ENCODE data around the gene SCN1A. TPM values are rescaled to one million over a fixed set of nuclear protein-coding genes. Genes with fewer than 3 reads are reported as not detected.

SCN1A gene
- total and polyA plus RNA-seq, 2 of the 13 experiments (the other 11 are each of a cell fraction or from before 2014, with no cell fraction given) = 19.9 to 39.4 TPM

GRCh38 chr2:165953655-165954606, 173.9 kb downstream of the SCN1A start, which contains the start of gene TTC21B (continued):
- no peak; the same call in 1 of the 2 replicates for TF ChIP-seq NFAT5 (CRISPR knock-in tag; IDR thresholded peaks at IDR 0.05)
- peak; percentile 91 for TF ChIP-seq ZNF772 (CRISPR knock-in tag; IDR thresholded peaks at IDR 0.05)
- TF ChIP-seq SETDB1 (CRISPR knock-in tag; IDR thresholded peaks at IDR 0.05; ENCODE audit: borderline replicate concordance) = no peak
- peak; percentile 45; the same call in 1 of the 2 replicates for TF ChIP-seq ZNF24 (IDR thresholded peaks at IDR 0.05)
- no peak for TF ChIP-seq TRIM24 (CRISPR knock-in tag; IDR thresholded peaks at IDR 0.05)
- no peak; the same call in 1 of the 2 replicates for TF ChIP-seq ZBTB37 (CRISPR knock-in tag; IDR thresholded peaks at IDR 0.05)
- no peak for TF ChIP-seq NCOA5 (CRISPR knock-in tag; IDR thresholded peaks at IDR 0.05)
- TF ChIP-seq ZNF362 (CRISPR knock-in tag; IDR thresholded peaks at IDR 0.05; ENCODE audit: borderline replicate concordance) = peak; percentile 97
- no peak for TF ChIP-seq PCBP2 (optimal IDR thresholded peaks at IDR 0.05; ENCODE audit: low read depth, low read length, poor library complexity, severe bottlenecking)
- peak; percentile 71 for TF ChIP-seq CEBPG (CRISPR knock-in tag; IDR thresholded peaks at IDR 0.05)
- peak; percentile 55 for TF ChIP-seq PPARG (CRISPR knock-in tag; conservative IDR thresholded peaks at IDR 0.05)
- TF ChIP-seq TBX3 (IDR thresholded peaks at IDR 0.05; ENCODE audit: borderline replicate concordance) = peak; percentile 60; the same call in 1 of the 2 replicates
- TF ChIP-seq, protein P1, sequence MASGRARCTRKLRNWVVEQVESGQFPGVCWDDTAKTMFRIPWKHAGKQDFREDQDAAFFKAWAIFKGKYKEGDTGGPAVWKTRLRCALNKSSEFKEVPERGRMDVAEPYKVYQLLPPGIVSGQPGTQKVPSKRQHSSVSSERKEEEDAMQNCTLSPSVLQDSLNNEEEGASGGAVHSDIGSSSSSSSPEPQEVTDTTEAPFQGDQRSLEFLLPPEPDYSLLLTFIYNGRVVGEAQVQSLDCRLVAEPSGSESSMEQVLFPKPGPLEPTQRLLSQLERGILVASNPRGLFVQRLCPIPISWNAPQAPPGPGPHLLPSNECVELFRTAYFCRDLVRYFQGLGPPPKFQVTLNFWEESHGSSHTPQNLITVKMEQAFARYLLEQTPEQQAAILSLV (CRISPR knock-in tag; IDR thresholded peaks at IDR 0.05; ENCODE audit: borderline replicate concordance) = peak; percentile 93; the same call in 1 of the 2 replicates
- peak; percentile 93; the same call in 1 of the 2 replicates for TF ChIP-seq ZNF224 (CRISPR knock-in tag; IDR thresholded peaks at IDR 0.05)
- 0 out of 2 replicates have a peak, but pooled peaks have one; percentile 67 for TF ChIP-seq WIZ (CRISPR knock-in tag; IDR thresholded peaks at IDR 0.05)
- peak; percentile 82 for TF ChIP-seq PTBP1 (IDR thresholded peaks at IDR 0.05; ENCODE audit: low read depth, low read length, poor library complexity, severe bottlenecking)
- peak; percentile 87 for TF ChIP-seq ZBTB38 (CRISPR knock-in tag; IDR thresholded peaks at IDR 0.05)
- TF ChIP-seq ZC3H13 (CRISPR knock-in tag; IDR thresholded peaks at IDR 0.05) = 0 out of 2 replicates have a peak, but pooled peaks have one; percentile 48
- TF ChIP-seq ZBTB21 (CRISPR knock-in tag; IDR thresholded peaks at IDR 0.05) = no peak
- TF ChIP-seq ZNF329 (CRISPR knock-in tag; IDR thresholded peaks at IDR 0.05; ENCODE audit: low read depth) = peak; percentile 56
